H7 (cell line): Measurements from ENCODE around the gene MNAT1. TPM values are rescaled to one million over a fixed set of nuclear protein-coding genes. Genes with fewer than 3 reads are reported as not detected.

Experiments
- DNase-seq: peaks from one replicate; pipeline ENCODE4 v3.0.0; 2012
- H3K27me3 ChIP-seq: 2 replicates; pipeline ENCODE4 v1.6.0; 2011; ENCODE audit warnings: mild to moderate bottlenecking, low read length; ENCODE audit not compliant: control insufficient read depth, insufficient read depth
- H3K36me3 ChIP-seq: replicated peaks from 2 replicates; pipeline ENCODE4 v1.5.1; 2011; ENCODE audit warnings: low read length; ENCODE audit not compliant: control insufficient read depth, insufficient read depth
- H3K4me3 ChIP-seq: 2 replicates; pipeline ENCODE4 v1.5.1; 2011; ENCODE audit warnings: low read depth, mild to moderate bottlenecking, control low read depth, low read length, moderate library complexity; ENCODE audit not compliant: insufficient read depth
- total RNA-seq: library from RNA; depleted of rRNA; stranded (reverse); fragments of >200 nt; shearing (Covaris generic); gene quantifications from 2 replicates; pipeline ENCODE4 v1.2.3, GENCODE V29; 2014

MNAT1 gene
- total RNA-seq, 1 experiment from 2014 or later, result 57.4 TPM

GRCh38 chr14:60925286-60925685 is 190.7 kb downstream of the MNAT1 start:
- no peak for DNase-seq
- no peaks in the 10 kb centered on the region for H3K36me3 ChIP-seq
- no peak overlapping the region for H3K4me3 ChIP-seq
- H3K27me3 ChIP-seq, result no peaks in the 10 kb centered on the region

GRCh38 chr14:60926002-60926401 is 191.4 kb downstream of the MNAT1 start:
- no peak overlapping the region for H3K4me3 ChIP-seq
- H3K27me3 ChIP-seq, result no peaks in the 10 kb centered on the region
- H3K36me3 ChIP-seq, result no peaks in the 10 kb centered on the region
- DNase-seq, result no peak

GRCh38 chr14:60931218-60931617 is 196.7 kb downstream of the MNAT1 start:
- H3K27me3 ChIP-seq, result no peaks in the 10 kb centered on the region
- DNase-seq, result no peak

GRCh38 chr14:60933920-60934655 is 199.5 kb downstream of the MNAT1 start:
- no peaks in the 10 kb centered on the region for H3K27me3 ChIP-seq
- no peak for DNase-seq
- no peak overlapping the region for H3K4me3 ChIP-seq
- H3K36me3 ChIP-seq, result no peaks in the 10 kb centered on the region

More at GRCh38 chr14:60931218-60931617, 196.7 kb downstream of the MNAT1 start:
- Histone ChIP-seq H3K36me3 (no peaks in the 10 kb centered on the region), H3K4me3 (no peak overlapping the region)

GRCh38 chr14:60935319-60935718 is 200.8 kb downstream of the MNAT1 start:
- Histone ChIP-seq H3K27me3 (no peaks in the 10 kb centered on the region), H3K4me3 (no peak overlapping the region), H3K36me3 (no peaks in the 10 kb centered on the region)
- DNase-seq, result no peak

- Histone ChIP-seq H3K4me3 (no peak overlapping the region), H3K27me3 (no peaks in the 10 kb centered on the region)
Measured at GRCh38 chr14:60943637-60944032, 209.1 kb downstream of the MNAT1 start.

GRCh38 chr14:60944204-60944603 is 209.6 kb downstream of the MNAT1 start:
- no peaks in the 10 kb centered on the region for H3K36me3 ChIP-seq
- DNase-seq, result no peak
- H3K4me3 ChIP-seq, result no peak overlapping the region
- no peaks in the 10 kb centered on the region for H3K27me3 ChIP-seq

More at GRCh38 chr14:60943637-60944032, 209.1 kb downstream of the MNAT1 start:
- H3K36me3 ChIP-seq, result no peaks in the 10 kb centered on the region
- no peak for DNase-seq

GRCh38 chr14:60945984-60946383 is 211.4 kb downstream of the MNAT1 start:
- DNase-seq, result no peak
- Histone ChIP-seq H3K27me3 (no peaks in the 10 kb centered on the region), H3K36me3 (no peaks in the 10 kb centered on the region), H3K4me3 (no peak overlapping the region)

GRCh38 chr14:60946773-60947172 is 212.2 kb downstream of the MNAT1 start:
- Histone ChIP-seq H3K27me3 (no peaks in the 10 kb centered on the region), H3K36me3 (no peaks in the 10 kb centered on the region), H3K4me3 (no peak overlapping the region)
- DNase-seq, result no peak

- Histone ChIP-seq H3K27me3 (no peaks in the 10 kb centered on the region), H3K4me3 (no peak overlapping the region), H3K36me3 (no peaks in the 10 kb centered on the region)
- DNase-seq, result no peak
Measured at GRCh38 chr14:60951776-60952435, 217.3 kb downstream of the MNAT1 start.

- DNase-seq, result no peak
Measured at GRCh38 chr14:60956202-60956601, 221.6 kb downstream of the MNAT1 start.

GRCh38 chr14:60956632-60957031 is 222.1 kb downstream of the MNAT1 start:
- Histone ChIP-seq H3K27me3 (no peaks in the 10 kb centered on the region), H3K4me3 (no peak overlapping the region), H3K36me3 (no peaks in the 10 kb centered on the region)
- no peak for DNase-seq

More at GRCh38 chr14:60956202-60956601, 221.6 kb downstream of the MNAT1 start:
- Histone ChIP-seq H3K4me3 (no peak overlapping the region), H3K27me3 (no peaks in the 10 kb centered on the region), H3K36me3 (no peaks in the 10 kb centered on the region)

- no peak for DNase-seq
- Histone ChIP-seq H3K36me3 (no peaks in the 10 kb centered on the region), H3K27me3 (no peaks in the 10 kb centered on the region), H3K4me3 (no peak overlapping the region)
Measured at GRCh38 chr14:60958146-60958545, 223.6 kb downstream of the MNAT1 start.

GRCh38 chr14:60963761-60964160 is 229.2 kb downstream of the MNAT1 start:
- no peaks in the 10 kb centered on the region for H3K36me3 ChIP-seq
- no peaks in the 10 kb centered on the region for H3K27me3 ChIP-seq
- no peak for DNase-seq
- H3K4me3 ChIP-seq, result no peak overlapping the region

GRCh38 chr14:60964904-60965303 is 230.3 kb downstream of the MNAT1 start:
- no peaks in the 10 kb centered on the region for H3K27me3 ChIP-seq
- H3K4me3 ChIP-seq, result no peak overlapping the region
- DNase-seq, result no peak
- no peaks in the 10 kb centered on the region for H3K36me3 ChIP-seq
